ENCODE measurements around the gene LRRC52.
"Not testable (repeated sequence)": the region's sequence is repeated elsewhere in the genome, so short reads cannot be mapped to it uniquely, and the experiment has no call there.

The LRRC52 gene

GRCh38 chr1:165580931-165581871 is 37.4 kb downstream of the LRRC52 start:
- no peaks in the 10 kb centered on the region for H3K9me3 Mint-ChIP-seq

DNA sequence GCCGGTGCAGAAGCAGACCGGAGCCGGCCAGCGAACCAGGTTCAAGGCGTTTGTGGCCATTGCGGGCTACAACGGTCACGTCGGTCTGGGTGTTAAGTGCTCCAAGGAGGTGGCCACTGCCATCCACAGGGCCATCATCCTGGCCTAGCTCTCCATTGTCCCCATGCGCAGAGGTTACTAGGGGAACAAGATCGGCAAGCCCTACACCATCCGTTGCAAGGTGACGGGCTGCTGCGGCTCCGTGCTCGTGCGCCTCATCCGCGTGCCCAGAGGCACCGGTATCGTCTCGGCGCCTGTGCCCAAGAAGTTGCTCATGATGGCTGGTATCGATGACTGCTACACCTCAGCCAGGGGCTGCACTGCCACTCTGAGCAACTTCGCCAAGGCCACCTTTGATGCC is 38.1 kb downstream of the LRRC52 start:
- intact Hi-C loops (cut with micrococcal nuclease), result no loop called here
- H3K4me1 Mint-ChIP-seq (ENCODE audit: low read depth), result peaks cover 14% of the 10 kb centered on the region
- no peak overlapping the region for H3K27ac Mint-ChIP-seq
- H3K4me3 Mint-ChIP-seq, result no peak overlapping the region
- peaks cover 31% of the 10 kb centered on the region for H3K27me3 Mint-ChIP-seq
- no peaks in the 10 kb centered on the region for H3K36me3 Mint-ChIP-seq (ENCODE audit: low read depth)
- H3K9me3 Mint-ChIP-seq, result no peaks in the 10 kb centered on the region

More at GRCh38 chr1:165580931-165581871, 37.4 kb downstream of the LRRC52 start:
- H3K4me3 Mint-ChIP-seq, result no peak overlapping the region
- peaks cover 11% of the 10 kb centered on the region for H3K4me1 Mint-ChIP-seq (ENCODE audit: low read depth)
- peaks cover 28% of the 10 kb centered on the region for H3K27me3 Mint-ChIP-seq
- intact Hi-C loops (cut with micrococcal nuclease), result no loop called here
- H3K27ac Mint-ChIP-seq, result no peak overlapping the region
- no peaks in the 10 kb centered on the region for H3K36me3 Mint-ChIP-seq (ENCODE audit: low read depth)

DNA sequence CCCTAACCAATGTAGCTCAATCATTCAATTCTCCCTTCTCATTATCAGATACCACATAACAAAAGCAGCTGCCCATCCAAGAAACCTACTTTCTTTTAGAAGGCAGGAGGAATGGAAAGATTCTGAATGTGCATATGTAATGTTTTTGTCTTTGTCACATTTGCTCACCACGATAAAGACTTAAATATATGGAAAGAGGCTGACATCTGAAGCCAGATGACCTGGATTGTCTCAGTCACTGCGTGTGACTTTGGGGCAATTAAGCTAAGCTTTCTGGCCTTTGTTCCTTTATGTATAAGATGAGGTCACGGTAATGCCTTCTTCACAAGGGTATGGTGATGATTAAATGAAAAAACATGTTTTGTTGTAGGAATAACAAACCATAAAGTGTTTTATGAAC is 42.6 kb downstream of the LRRC52 start:
- no peaks in the 10 kb centered on the region for H3K36me3 Mint-ChIP-seq (ENCODE audit: low read depth)
- no peak overlapping the region for H3K27ac Mint-ChIP-seq
- peaks cover 14% of the 10 kb centered on the region for H3K4me1 Mint-ChIP-seq (ENCODE audit: low read depth)
- H3K4me3 Mint-ChIP-seq, result no peak overlapping the region
- peaks cover 54% of the 10 kb centered on the region for H3K27me3 Mint-ChIP-seq
- no peaks in the 10 kb centered on the region for H3K9me3 Mint-ChIP-seq
- intact Hi-C loops (cut with micrococcal nuclease), result no loop called here

GRCh38 chr1:165591391-165591790 is 47.6 kb downstream of the LRRC52 start:
- intact Hi-C loops (cut with micrococcal nuclease), result loop anchor here (5.0 kb wide), 1 partner anchor 444 kb away; no protein-coding TSS in a partner anchor
- H3K4me1 Mint-ChIP-seq (ENCODE audit: low read depth); H3K36me3 Mint-ChIP-seq (ENCODE audit: low read depth); H3K27ac Mint-ChIP-seq; H3K9me3 Mint-ChIP-seq; H3K4me3 Mint-ChIP-seq: not testable (repeated sequence)
- H3K27me3 Mint-ChIP-seq, result peaks cover 78% of the 10 kb centered on the region

- H3K27ac Mint-ChIP-seq, result no peak overlapping the region
- no peak overlapping the region for H3K4me3 Mint-ChIP-seq
- H3K27me3 Mint-ChIP-seq, result peaks cover 77% of the 10 kb centered on the region
- intact Hi-C loops (cut with micrococcal nuclease), result loop anchor here (1.0 to 5.0 kb wide), 2 partner anchors 200 to 446 kb away; no protein-coding TSS in a partner anchor
- no peaks in the 10 kb centered on the region for H3K36me3 Mint-ChIP-seq (ENCODE audit: low read depth)
- no peaks in the 10 kb centered on the region for H3K9me3 Mint-ChIP-seq
- peaks cover 19% of the 10 kb centered on the region for H3K4me1 Mint-ChIP-seq (ENCODE audit: low read depth)
These were observed 49.4 kb downstream of the LRRC52 start for GRCh38 chr1:165592945-165593823.

DNA sequence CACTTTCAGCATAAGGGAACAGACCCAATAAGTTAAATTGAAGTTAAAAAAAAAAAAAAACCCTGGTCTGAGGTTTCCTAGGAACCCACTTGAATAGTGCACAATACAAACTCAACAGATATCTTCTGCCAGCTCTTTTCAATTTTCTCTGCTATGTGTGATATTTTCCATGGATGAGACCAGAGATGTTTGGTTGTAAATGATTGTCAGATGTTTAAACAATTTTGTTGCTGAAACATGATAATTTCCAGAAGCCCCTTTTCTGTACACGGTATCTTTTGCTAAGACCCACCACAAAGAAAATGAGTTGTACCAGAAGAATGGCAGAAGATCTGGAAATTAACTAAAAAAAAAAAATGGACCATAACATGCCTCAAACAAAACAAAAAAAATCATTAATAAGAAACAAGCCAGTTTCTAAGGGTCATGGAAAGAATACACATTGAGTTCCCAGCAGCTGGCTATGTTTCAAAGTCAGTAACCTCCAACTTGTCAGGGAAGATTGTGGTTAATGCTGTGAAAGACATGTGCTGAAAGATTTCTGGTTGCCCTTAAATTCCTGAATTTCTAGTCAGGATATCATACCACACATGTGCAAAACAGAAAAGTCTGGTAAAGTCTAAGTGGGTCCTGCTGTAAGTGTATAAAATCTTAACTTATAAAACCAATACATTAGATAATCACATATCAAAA is 51.6 kb downstream of the LRRC52 start:
- Mint-ChIP-seq H3K27me3 (peaks cover 66% of the 10 kb centered on the region), H3K36me3 (ENCODE audit: low read depth) (no peaks in the 10 kb centered on the region)

DNA sequence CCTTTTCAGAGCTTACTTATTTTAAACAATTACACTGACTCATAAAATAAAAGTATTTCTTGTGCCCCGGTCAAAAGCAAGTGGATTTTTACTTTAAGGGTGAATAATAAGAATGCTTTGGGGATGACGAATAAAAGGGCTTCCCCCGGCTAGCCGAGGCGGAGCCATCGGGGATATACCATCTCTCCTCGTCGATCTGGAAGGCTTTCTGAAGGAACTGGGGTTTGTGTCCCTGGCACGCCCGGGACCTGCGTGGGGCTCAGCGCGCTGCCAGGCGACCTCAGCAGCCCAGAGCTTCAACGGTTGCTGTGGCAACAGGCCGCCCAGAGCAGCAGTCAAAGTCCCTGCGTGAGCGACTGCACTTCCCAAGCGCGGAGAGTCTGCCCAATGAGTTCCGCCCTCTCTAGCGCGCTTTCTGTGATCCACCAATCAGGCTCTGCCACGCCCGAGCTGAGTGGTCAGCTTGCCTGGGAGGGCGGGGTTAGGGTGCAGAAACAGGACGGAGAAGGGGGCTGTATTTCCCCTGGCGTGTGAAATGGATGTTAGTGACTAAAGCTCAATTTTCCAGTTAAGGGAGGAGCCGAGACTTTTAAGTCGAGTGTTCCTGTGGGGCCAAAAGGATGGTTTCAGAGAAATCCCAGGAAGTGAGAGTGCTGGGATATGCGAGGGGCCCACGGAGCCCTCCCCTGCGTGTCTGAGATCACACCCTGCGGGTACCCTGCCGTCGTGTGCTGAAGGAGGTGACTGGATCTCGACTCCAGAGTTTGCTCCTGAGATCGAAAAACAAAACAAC is 54.3 kb downstream of the LRRC52 start:
- H3K36me3 Mint-ChIP-seq (ENCODE audit: low read depth), result no peaks in the 10 kb centered on the region
- peaks cover 47% of the 10 kb centered on the region for H3K27me3 Mint-ChIP-seq
- H3K4me3 Mint-ChIP-seq, result peak overlapping the region; percentile 82
- peaks cover 47% of the 10 kb centered on the region for H3K4me1 Mint-ChIP-seq (ENCODE audit: low read depth)
- H3K27ac Mint-ChIP-seq, result peak overlapping the region; percentile 76
- H3K9me3 Mint-ChIP-seq, result no peaks in the 10 kb centered on the region
- intact Hi-C loops (cut with micrococcal nuclease), result loop anchor here (1.0 to 2.0 kb wide), 3 partner anchors 33 to 205 kb away; partner anchors contain the start of genes MGST3 and TMCO1

More for the DNA sequence above, 51.6 kb downstream of the LRRC52 start:
- intact Hi-C loops (cut with micrococcal nuclease), result no loop called here
- Mint-ChIP-seq H3K9me3 (no peaks in the 10 kb centered on the region), H3K4me1 (ENCODE audit: low read depth) (peaks cover 38% of the 10 kb centered on the region), H3K27ac (no peak overlapping the region), H3K4me3 (no peak overlapping the region)

- no peaks in the 10 kb centered on the region for H3K36me3 Mint-ChIP-seq (ENCODE audit: low read depth)
- no peaks in the 10 kb centered on the region for H3K9me3 Mint-ChIP-seq
- H3K27ac Mint-ChIP-seq, result peak overlapping the region; percentile 76
- H3K27me3 Mint-ChIP-seq, result peaks cover 41% of the 10 kb centered on the region
- peak overlapping the region; percentile 82 for H3K4me3 Mint-ChIP-seq
- intact Hi-C loops (cut with micrococcal nuclease), result loop anchor here (1.0 to 2.0 kb wide), 3 partner anchors 32 to 205 kb away; partner anchors contain the start of genes MGST3 and TMCO1
- H3K4me1 Mint-ChIP-seq (ENCODE audit: low read depth), result peaks cover 45% of the 10 kb centered on the region
These were observed 54.9 kb downstream of the LRRC52 start for GRCh38 chr1:165598676-165599059.

GRCh38 chr1:165600793-165601192 is 57.0 kb downstream of the LRRC52 start:
- intact Hi-C loops (cut with micrococcal nuclease), result loop anchor here (1.0 to 10.0 kb wide), 2 partner anchors 64 to 314 kb away; no protein-coding TSS in a partner anchor
- H3K4me1 Mint-ChIP-seq (ENCODE audit: low read depth), result peaks cover 45% of the 10 kb centered on the region
- peak overlapping the region; percentile 41 for H3K27ac Mint-ChIP-seq
- peaks cover 26% of the 10 kb centered on the region for H3K27me3 Mint-ChIP-seq
- no peaks in the 10 kb centered on the region for H3K9me3 Mint-ChIP-seq
- H3K4me3 Mint-ChIP-seq, result no peak overlapping the region
- H3K36me3 Mint-ChIP-seq (ENCODE audit: low read depth), result no peaks in the 10 kb centered on the region

GRCh38 chr1:165603810-165604209 is 60.0 kb downstream of the LRRC52 start:
- Mint-ChIP-seq H3K4me1 (ENCODE audit: low read depth) (peaks cover 36% of the 10 kb centered on the region), H3K36me3 (ENCODE audit: low read depth) (no peaks in the 10 kb centered on the region), H3K27ac (no peak overlapping the region), H3K9me3 (no peaks in the 10 kb centered on the region), H3K4me3 (no peak overlapping the region), H3K27me3 (peaks cover 7% of the 10 kb centered on the region)
- intact Hi-C loops (cut with micrococcal nuclease), result loop anchor here (10.0 kb wide), 1 partner anchor 61 kb away; no protein-coding TSS in a partner anchor

DNA sequence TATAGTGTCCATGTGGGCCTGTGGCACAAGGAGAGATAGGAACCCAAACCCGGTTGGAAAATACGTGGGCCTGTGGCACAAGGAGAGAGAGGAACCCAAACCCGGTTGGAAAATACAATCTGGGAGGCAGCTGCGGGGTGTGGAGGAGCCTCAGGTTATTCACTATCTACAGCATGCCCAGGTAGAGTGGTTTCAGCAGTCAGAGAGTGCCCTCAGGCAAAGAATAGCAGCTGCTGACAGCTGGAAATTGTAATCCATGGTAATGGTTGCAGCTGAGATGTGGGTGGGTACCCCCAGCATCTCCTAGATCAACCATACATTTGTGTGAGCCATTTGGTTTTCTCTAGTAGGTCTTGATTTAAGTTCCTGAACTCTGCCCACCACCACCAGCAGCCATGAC is 61.4 kb downstream of the LRRC52 start:
- H3K4me3 Mint-ChIP-seq, result no peak overlapping the region
- peaks cover 26% of the 10 kb centered on the region for H3K4me1 Mint-ChIP-seq (ENCODE audit: low read depth)
- intact Hi-C loops (cut with micrococcal nuclease), result loop anchor here (10.0 kb wide), 1 partner anchor 60 kb away; no protein-coding TSS in a partner anchor

GRCh38 chr1:165606676-165607075 is 62.9 kb downstream of the LRRC52 start:
- H3K27me3 Mint-ChIP-seq; H3K9me3 Mint-ChIP-seq; H3K27ac Mint-ChIP-seq; H3K36me3 Mint-ChIP-seq (ENCODE audit: low read depth): not testable (repeated sequence)
- Mint-ChIP-seq H3K4me3 (peak overlapping the region; percentile 37), H3K4me1 (ENCODE audit: low read depth) (peaks cover 17% of the 10 kb centered on the region)
- intact Hi-C loops (cut with micrococcal nuclease), result loop anchor here (10.0 kb wide), 1 partner anchor 58 kb away; no protein-coding TSS in a partner anchor

More for the DNA sequence above, 61.4 kb downstream of the LRRC52 start:
- Mint-ChIP-seq H3K36me3 (ENCODE audit: low read depth) (no peaks in the 10 kb centered on the region), H3K27ac (no peak overlapping the region), H3K9me3 (no peaks in the 10 kb centered on the region), H3K27me3 (peaks cover 3% of the 10 kb centered on the region)
